ENCODE measurements around the gene PARK7.
A peak's percentile ranks its signal among the peaks of the same experiment; 100 is the strongest.

- TF ChIP-seq TAF1 (IDR thresholded peaks at IDR 0.05; ENCODE audit: borderline replicate concordance, insufficient read depth, low read length) (no peak), POLR2AphosphoS5 (IDR thresholded peaks at IDR 0.05; ENCODE audit: low read depth, low read length) (peak; percentile 42; the same call in 1 of the 2 replicates)
These were observed 60.3 kb downstream of the PARK7 start for GRCh38 chr1:8021676-8022266.

Data from PFSK-1 (cell line).